ENCODE data around the gene PLA2G2E.
"Not testable (repeated sequence)": the region's sequence is repeated elsewhere in the genome, so short reads cannot be mapped to it uniquely, and the experiment has no call there.

Gene PLA2G2E

GRCh38 chr1:19923137-19923952, at the start of gene PLA2G2E:
PLA2G2E (minus strand) TSS chr1:19923617; CDS start chr1:19923559, 58 bp downstream.
- no peak for DNase-seq

- DNase-seq = no peak
Measured at GRCh38 chr1:19971664-19972063, 48.2 kb upstream of the PLA2G2E start.

GRCh38 chr1:19969898-19970660, 46.7 kb upstream of the PLA2G2E start:
- DNase-seq = no peak

- DNase-seq = no peak
Measured at GRCh38 chr1:19967808-19968207, 44.4 kb upstream of the PLA2G2E start.

GRCh38 chr1:19964542-19964941, 41.1 kb upstream of the PLA2G2E start:
- no peak for DNase-seq

- DNase-seq = no peak
Measured at GRCh38 chr1:19963636-19964035, 40.2 kb upstream of the PLA2G2E start.

GRCh38 chr1:19960591-19960990, 37.2 kb upstream of the PLA2G2E start:
- DNase-seq = no peak

GRCh38 chr1:19957779-19958178, 34.4 kb upstream of the PLA2G2E start:
- no peak for DNase-seq

- DNase-seq = no peak
Measured at GRCh38 chr1:19955534-19956170, 32.2 kb upstream of the PLA2G2E start.

GRCh38 chr1:19954059-19954458, 30.6 kb upstream of the PLA2G2E start:
- no peak for DNase-seq

GRCh38 chr1:19949016-19949415, 25.6 kb upstream of the PLA2G2E start:
- DNase-seq = no peak

- no peak for DNase-seq
Measured at GRCh38 chr1:19946971-19947370, 23.6 kb upstream of the PLA2G2E start.

- DNase-seq = no peak
Measured at GRCh38 chr1:19946331-19946751, 22.9 kb upstream of the PLA2G2E start.

- DNase-seq = no peak
Measured at GRCh38 chr1:19945914-19946313, 22.5 kb upstream of the PLA2G2E start.

- DNase-seq = no peak
Measured at GRCh38 chr1:19942657-19943056, 19.2 kb upstream of the PLA2G2E start.

- DNase-seq = no peak
Measured at GRCh38 chr1:19942088-19942487, 18.7 kb upstream of the PLA2G2E start.

- no peak for DNase-seq
Measured at GRCh38 chr1:19941206-19941568, 17.8 kb upstream of the PLA2G2E start.

- no peak for DNase-seq
Measured at GRCh38 chr1:19940486-19941205, 17.2 kb upstream of the PLA2G2E start.

- DNase-seq = no peak
Measured at GRCh38 chr1:19938472-19938871, 15.1 kb upstream of the PLA2G2E start.

- DNase-seq = no peak
Measured at GRCh38 chr1:19936061-19936750, 12.8 kb upstream of the PLA2G2E start.

GRCh38 chr1:19934336-19934735, 10.9 kb upstream of the PLA2G2E start:
- no peak for DNase-seq

- DNase-seq = no peak
Measured at GRCh38 chr1:19932866-19933265, 9.4 kb upstream of the PLA2G2E start.

GRCh38 chr1:19927130-19927421, 3.7 kb upstream of the PLA2G2E start:
- DNase-seq = not testable (repeated sequence)

Measured in stimulated activated CD4-positive, alpha-beta T cell treated with anti-CD3 and anti-CD28 coated beads, Interleukin-15, amount 100 ng/mL, for 24 hours (primary cell).